Dermis microvascular lymphatic vessel endothelial cell (primary cell): ENCODE measurements around the gene SPINT2. TPM values are rescaled to one million over a fixed set of nuclear protein-coding genes. Genes with fewer than 3 reads are reported as not detected.

Experiments
- DNase-seq, 2 donors: peaks; one replicate each; pipeline versions ENCODE4 v3.0.0 to v3.0.0-alpha.2; 2010; ENCODE audit warnings: low read depth in 2 of 2
- total RNA-seq: library from RNA; depleted of rRNA; stranded (reverse); fragments of >200 nt; gene quantifications from 2 replicates; pipeline ENCODE4 v1.2.1, GENCODE V29; 2014

Gene SPINT2
- total RNA-seq, 1 donor from 2014 or later, result 24.5 TPM

DNA sequence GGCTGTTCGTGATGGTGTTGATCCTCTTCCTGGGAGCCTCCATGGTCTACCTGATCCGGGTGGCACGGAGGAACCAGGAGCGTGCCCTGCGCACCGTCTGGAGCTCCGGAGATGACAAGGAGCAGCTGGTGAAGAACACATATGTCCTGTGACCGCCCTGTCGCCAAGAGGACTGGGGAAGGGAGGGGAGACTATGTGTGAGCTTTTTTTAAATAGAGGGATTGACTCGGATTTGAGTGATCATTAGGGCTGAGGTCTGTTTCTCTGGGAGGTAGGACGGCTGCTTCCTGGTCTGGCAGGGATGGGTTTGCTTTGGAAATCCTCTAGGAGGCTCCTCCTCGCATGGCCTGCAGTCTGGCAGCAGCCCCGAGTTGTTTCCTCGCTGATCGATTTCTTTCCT is 27.5 kb downstream of the SPINT2 start:
- no peak for DNase-seq

- DNase-seq, result no peak
Measured at GRCh38 chr19:38293281-38293680, 28.9 kb downstream of the SPINT2 start.

DNA sequence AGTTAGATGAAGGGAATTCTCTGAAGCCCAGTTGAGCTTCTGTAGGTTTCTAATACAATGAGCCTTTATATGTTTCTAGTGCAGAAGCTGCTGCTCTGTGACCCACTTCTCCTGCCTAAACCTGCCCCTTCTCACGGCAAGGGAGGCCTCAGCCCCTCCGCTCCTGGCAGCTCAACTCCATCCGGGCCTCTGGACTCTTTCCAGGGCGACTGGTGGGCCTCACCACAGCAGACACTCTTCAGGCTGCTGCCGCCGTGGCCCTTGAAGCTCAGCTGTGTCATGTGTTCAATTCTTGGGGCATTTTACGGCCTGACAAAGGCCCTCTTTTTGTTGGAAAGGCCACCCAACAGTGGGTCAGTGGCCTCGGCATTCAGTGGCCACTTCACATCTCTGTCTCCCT is 29.7 kb downstream of the SPINT2 start:
- DNase-seq, result no peak

- DNase-seq, result no peak
Measured at GRCh38 chr19:38298821-38299680, 34.7 kb downstream of the SPINT2 start.

GRCh38 chr19:38303517-38304351 is 39.4 kb downstream of the SPINT2 start, which contains the start of gene C19orf33:
TSS of gene C19orf33 (plus strand) at chr19:38304251. CDS start at chr19:38304262, 11 bp downstream.
- peak in 1 of 2 donors; percentile 29 for DNase-seq

DNA sequence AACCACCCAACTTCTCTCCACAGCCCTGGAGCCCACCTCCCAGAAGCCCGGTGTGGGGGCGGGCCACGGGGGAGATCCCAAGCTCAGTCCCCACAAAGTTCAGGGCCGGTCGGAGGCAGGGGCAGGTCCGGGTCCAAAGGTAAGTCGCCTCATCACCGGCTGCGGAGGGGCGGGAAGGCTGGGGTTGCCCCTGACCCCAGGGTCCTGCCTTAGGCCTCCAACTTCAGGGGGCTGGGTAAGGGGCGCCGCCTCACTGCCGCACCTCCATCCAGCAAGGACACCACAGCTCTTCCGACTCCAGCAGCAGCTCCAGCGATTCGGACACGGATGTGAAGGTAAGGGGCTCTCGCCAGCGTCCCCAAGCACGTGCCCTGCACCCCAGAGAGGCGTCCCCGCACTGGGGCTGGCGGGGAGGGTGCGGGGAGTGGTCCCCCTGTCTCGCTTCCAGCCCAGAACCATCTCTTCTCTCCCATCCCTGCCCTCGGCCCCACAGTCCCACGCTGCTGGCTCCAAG is 40.0 kb downstream of the SPINT2 start:
- DNase-seq, result no peak

DNA sequence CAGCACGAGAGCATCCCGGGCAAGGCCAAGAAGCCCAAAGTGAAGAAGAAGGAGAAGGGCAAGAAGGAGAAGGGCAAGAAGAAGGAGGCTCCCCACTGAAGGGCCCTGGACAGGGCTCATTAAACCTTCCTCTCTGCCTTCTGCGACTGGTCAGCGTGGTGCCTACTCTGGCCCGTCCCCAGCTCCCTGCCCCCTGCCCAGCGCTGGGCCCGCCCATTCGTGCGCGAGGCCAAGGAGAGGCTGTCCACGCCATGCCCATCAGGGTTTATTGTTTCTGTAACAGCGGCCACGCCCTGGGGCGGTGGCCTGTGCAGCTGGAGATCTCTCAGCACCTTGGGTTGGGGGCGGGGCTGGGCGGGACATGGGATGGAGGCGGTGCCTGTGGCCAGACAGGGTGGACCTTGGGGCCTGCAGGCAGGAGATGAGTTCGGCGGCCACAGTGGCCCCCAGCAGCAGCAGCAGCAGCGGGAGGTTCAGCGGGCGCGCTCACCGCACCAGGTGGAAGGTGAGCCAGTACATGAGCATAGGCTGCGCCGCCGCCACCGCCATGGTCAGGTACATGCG is 40.6 kb downstream of the SPINT2 start:
- peak; percentile 45 to 89 for DNase-seq

- no peak for DNase-seq
Measured at GRCh38 chr19:38306236-38306635, 41.9 kb downstream of the SPINT2 start.

- DNase-seq, result no peak
Measured at GRCh38 chr19:38307076-38307475, 42.7 kb downstream of the SPINT2 start.

- DNase-seq, result no peak
Measured at GRCh38 chr19:38307597-38307996, 43.2 kb downstream of the SPINT2 start.

DNA sequence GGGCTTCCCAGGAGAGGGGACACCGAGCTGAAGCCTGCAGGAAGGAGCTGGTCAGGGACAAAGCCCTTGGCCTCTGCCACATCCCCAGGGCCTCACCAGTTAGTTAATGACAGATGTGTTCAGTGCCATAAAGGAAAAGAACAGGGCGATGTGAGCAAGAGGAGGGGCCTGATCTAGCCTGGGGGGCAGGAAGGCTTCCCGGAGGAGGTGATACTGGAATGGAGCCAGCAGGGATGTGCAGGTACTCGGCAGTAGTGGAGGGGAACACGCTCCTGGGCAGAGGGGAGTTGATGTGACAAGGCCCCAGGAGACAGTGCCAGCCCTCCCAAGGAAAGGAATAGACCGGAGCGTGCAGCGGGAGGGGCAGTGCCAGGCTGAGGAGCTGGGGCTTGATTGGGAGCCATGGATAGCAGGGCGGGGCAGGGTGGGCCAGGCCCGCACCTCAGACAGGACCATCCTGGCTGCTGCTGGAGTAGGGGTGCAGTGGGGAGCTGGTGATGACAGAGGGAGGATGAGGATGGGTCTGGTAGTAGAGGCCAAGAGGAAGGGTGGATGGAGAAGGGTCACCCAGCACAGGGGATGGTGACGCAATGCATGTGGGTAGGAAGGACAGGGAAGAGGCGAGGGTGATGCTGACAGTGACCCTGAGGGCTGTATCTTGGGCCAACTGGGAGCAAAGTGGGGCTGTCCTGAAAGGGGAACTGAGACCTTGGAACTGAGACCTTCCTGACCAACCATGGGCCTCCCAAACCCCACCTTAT is 43.8 kb downstream of the SPINT2 start:
- no peak for DNase-seq

DNA sequence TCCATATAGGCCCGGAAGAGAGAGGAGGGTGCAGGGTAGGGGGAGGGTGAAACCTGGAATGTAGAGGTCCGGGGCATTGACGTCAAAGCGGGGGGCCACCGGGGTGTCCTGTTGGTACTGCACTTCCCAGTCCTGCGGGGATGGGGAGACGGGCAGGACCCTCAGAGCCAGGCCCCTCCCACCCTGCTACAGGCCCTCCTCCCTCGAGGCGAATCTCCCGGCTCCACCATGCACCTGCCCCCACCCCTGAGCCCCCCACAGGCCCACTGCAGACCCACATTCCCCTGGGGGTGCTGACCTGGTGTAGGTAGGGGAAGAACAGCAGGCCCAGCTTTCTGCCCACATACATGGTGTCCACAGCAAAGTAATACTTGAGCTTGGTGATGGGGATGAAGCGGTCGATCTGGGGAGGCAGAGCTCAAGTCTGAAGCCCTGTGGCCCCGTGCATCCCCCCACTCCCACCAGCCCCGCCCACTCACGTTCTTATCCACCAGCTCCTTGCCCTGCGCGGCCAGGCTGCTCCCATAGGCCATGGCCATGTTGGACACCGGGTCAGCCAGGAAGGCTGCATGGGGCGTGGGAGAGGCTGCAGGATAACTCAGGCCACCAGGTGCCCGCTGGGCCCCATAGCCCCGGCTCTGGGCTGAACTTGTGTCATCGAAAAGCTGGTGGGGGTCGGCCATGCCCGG is 44.7 kb downstream of the SPINT2 start:
- no peak for DNase-seq

DNA sequence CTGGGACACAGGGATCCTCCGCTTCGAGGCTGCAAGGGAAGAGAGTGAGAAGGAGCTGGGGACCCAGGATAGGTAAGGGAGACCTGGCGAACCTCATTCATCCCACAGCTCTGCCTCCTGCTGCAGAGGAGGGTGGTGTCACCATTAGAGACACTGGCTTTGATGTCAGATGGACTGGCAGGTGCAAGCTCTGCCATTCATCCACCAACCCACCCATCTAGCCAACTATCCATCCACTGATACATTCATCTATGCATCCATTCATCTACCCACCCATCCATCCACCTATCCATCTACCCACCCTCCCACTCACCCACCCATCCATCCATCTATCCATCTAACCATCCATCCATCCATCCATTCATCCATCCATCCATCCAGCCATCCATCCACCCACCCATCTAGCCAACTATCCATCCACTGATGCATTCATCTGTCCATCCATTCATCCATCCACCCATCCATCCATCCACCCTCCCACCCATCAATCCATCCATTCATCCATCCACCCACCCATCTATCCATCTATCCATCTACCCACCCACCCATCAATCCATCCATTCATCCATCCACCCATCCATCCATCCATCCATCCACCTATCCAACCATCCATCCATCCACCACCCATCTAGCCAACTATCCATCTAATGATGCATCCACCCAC is 45.4 kb downstream of the SPINT2 start:
- no peak for DNase-seq

GRCh38 chr19:38310279-38310670 is 45.9 kb downstream of the SPINT2 start:
- no peak for DNase-seq

DNA sequence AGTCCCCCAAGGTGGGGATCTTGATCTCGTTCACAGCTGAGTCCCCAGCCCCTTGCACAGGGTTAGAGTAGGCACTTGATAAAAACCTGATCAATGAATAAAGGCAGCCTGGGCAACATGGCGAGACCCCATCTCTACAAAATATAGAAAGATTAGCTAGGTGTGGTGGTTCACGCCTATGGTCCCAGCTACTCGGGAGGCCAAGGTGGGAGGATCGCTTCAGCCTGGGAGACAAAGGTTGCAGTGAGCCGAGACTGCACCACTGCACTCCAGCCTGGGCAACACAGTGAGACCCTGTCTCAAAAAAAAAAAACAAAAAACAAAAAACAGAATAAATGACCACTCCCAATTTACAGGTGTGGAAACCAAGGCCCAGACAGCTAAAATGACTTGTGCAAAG is 46.6 kb downstream of the SPINT2 start:
- DNase-seq, result no peak

DNA sequence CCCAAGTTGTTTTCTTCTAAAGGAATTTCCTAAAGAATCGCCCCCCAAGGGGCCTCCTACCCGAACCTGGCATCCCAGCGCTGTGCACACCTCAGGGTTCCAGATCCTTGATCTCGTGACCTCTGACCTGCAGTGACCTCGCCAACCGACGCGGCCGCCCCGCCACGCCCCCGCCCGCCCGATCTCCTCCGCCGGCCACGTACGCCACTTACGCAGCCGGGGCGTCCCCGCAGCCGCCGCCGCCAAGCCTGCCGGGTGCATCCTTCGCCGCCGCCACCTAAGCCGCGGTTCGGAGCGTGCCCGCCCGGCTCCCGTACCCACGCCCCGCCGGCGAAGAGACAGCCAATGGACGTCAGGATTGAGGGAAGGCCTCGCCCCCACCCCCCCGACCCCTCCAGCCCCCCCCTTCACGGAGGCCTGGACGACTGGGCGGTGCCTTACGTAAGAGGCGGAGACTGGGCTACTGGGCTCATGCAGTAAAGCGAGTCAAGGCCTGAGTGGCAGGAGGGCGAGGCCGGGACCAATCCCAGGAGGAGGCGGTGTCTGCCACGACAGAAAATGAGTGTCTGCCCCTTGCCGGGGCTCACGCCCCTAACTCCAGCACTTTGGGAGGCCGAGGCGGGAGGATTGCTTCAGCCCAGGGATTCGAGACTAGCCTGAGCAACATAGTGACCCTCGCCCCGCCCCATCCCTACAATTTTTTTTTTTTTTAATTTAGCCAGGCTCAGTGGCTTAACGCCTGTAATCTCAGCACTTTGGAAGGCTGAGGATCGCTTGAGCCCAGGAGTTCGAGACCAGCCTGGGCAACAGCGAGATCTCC is 51.5 kb downstream of the SPINT2 start, which contains the start of gene YIF1B:
Gene YIF1B, minus strand, starts transcription at position 291 of the 820 bp plus-strand sequence. Its CDS starts 30 bp downstream, at position 261.
- DNase-seq, result peak; percentile 91 to 98

DNA sequence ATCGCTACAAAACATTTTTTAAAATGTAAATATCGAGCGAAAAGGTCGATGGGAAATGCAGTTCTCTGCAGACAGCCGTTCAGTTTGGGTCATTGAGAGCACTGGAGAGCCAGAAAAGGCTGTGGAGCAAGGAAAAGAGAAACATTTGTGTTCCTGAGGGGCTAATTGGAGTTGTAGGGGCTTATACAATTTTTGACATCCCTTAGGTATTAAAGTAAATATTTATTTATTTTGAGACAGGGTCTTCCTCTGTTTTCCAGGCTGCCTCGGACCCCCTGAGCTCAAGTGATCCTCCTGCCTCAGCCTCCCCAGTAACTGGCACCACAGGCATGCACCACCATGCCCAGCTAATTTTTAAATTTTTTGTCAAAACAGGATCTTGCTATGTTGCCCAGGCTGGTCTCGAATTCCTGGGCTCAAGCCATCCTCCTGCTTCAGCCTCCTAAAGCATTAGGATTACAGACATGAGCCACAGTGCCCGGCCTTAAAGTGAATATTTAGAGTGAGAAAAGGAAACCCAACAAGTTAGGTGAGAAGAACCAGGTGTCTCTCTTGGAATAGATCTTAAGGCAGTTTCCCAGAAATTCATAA is 52.2 kb downstream of the SPINT2 start:
- DNase-seq, result no peak

DNA sequence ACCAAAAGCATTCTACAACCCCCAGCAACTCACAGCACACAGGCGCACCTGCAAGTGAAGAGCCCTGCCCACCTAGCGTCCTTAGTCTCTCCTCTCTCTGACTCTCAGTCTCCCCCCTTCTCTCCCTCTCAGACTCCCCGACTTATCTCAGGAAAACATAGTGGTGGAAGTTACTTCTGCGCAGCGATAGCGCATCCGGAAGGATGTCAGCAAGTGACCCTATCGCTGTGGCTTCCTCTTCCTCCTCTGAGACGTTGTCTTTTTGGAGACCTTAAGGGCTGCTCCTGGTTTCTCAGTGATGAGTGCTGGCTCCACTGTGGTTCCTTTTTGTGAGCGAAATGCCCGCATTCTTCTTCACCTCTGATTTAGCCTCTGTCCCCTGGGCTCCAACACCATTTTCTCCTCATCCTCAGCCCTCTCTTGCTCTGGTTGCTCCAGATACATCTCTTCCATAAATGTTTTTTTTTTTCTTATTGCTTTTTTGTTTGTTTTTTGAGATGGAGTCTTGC is 52.8 kb downstream of the SPINT2 start:
- peak in 1 of 2 donors; percentile 28 for DNase-seq
